WI38 (cell line): ENCODE data around the gene FSTL4.

Source experiments
- H3K4me3 ChIP-seq: 2 replicates; pipeline ENCODE4 v1.5.1; 2011; ENCODE audit warnings: low read depth, mild to moderate bottlenecking, control low read depth, low read length
- TF ChIP-seq, protein P1 (sequence below): IDR thresholded peaks from 2 replicates; pipeline ENCODE4 v1.5.1; 2012; ENCODE audit warnings: low read depth, mild to moderate bottlenecking, control low read depth, low read length

FSTL4 gene

DNA sequence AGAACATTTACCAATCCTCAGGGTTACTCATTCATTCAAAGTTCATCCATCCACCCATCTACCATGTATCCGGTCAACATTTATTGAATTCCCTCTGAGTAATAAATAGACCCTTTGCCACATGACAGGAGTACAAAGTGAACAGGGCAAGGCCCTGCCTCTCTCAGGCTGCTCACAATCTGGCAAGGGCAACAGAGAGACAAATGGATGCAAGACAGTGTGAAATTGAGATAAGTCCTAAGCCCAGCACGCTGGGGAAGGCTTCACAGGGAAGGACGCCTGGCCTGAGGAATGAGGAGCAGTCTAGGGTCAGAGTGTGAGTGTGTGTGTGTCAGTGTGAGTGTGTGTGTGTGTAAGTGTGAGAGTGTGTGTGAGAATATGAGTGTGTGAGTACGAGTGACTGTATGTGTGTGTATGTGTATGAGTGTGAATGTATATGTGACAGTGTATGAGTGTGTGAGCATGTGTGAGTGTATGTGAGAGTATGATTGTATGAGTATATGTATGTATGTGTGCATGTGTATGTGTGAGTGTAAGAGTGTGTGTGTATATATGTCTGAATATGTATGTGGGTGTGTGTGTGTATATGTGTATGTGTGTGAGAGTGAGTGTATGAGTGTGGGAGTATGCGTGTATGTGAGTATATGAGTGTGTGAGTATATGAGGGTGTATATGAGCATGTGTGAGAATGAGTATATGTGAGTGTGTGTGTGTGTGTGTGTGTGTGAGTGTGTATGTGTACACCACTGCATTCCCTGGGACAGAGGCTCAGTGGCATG, 145.6 kb downstream of the FSTL4 start:
- TF ChIP-seq, protein P1, sequence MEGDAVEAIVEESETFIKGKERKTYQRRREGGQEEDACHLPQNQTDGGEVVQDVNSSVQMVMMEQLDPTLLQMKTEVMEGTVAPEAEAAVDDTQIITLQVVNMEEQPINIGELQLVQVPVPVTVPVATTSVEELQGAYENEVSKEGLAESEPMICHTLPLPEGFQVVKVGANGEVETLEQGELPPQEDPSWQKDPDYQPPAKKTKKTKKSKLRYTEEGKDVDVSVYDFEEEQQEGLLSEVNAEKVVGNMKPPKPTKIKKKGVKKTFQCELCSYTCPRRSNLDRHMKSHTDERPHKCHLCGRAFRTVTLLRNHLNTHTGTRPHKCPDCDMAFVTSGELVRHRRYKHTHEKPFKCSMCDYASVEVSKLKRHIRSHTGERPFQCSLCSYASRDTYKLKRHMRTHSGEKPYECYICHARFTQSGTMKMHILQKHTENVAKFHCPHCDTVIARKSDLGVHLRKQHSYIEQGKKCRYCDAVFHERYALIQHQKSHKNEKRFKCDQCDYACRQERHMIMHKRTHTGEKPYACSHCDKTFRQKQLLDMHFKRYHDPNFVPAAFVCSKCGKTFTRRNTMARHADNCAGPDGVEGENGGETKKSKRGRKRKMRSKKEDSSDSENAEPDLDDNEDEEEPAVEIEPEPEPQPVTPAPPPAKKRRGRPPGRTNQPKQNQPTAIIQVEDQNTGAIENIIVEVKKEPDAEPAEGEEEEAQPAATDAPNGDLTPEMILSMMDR: no peak

DNA sequence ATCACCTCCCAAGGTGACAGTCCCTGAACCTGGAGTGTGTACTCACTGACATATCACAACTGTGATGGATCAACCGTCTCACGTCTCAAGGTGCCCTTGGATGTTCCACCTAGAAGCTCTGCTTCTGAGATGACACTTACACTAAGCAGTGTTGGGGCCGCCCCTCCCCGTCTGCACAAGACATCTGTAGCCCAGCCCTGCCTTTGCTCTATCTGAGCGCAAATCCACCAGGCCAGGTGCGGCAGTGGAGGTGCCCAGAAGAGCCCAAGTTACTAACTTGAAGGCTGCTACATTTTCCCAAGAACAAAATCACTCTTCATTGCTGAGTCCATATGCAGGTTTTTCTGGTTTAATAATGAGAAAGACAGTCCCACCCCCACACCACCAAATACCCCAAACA, 148.3 kb downstream of the FSTL4 start:
- TF ChIP-seq, protein P1: no peak
- H3K4me3 ChIP-seq: no peak overlapping the region

More for the DNA sequence above, 145.6 kb downstream of the FSTL4 start:
- H3K4me3 ChIP-seq: no peak overlapping the region

DNA sequence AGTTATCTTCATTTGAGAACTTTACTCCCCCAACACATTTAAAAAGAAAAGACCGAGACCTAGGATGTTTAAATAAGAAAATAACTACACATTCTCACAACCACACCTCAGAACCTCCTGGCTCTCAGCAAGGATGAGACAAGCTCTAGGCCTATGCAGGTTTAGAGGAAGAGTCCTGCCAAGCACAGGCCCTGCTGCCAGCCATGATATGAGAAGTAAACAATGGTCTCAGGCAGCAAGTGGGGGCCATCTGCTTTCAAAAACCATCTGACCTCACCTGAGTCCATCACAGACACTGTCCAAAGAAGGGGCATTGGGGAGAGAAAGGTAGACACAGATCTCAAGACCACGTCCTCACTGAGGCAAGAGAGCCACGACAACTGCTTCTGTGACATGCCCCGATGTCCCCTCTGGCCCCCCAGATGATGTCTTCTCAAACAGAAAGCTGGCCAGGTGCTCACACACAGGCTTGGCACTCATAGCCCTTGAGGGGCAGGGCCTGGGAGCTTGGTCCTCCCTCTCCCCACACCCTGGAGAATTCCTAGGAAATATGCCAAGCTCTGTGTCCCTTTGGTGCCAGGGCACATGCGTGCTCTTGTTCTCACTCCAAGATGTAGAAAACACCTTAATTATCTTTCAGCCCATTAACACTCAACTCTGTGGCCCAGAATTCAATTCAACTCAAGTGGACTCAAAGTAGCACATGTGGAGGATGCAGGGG, 150.4 kb downstream of the FSTL4 start:
- no peak overlapping the region for H3K4me3 ChIP-seq
- TF ChIP-seq, protein P1: no peak

DNA sequence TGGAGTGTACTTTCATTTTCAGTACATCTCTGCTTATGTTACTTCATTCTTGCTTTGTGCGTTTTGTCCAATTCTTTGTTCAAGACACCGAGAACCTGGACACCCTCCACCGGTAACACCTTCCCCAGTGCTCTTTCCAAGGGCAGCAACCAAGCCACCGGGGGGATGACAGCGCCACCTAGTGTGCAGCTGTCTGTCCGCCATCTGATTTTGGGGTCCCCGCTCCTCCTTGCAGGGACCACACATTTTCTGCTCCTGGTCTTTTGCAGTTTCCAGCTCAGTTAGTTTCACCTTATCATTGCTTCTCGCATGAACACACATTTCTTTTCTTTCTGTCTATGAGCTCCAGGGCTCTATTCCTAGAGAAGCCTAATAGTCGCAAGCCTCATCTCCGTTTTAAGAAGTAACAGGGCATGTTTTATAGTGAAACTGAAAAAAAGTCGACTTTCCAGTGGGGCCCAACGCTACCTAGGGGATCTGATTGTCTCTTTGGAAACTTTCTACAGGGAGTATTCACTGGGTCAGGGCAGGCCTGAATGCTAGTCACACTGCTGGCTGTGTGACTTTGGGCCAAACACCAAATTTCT, 152.1 kb downstream of the FSTL4 start:
- TF ChIP-seq, protein P1: peak; percentile 50
- H3K4me3 ChIP-seq: no peak overlapping the region

DNA sequence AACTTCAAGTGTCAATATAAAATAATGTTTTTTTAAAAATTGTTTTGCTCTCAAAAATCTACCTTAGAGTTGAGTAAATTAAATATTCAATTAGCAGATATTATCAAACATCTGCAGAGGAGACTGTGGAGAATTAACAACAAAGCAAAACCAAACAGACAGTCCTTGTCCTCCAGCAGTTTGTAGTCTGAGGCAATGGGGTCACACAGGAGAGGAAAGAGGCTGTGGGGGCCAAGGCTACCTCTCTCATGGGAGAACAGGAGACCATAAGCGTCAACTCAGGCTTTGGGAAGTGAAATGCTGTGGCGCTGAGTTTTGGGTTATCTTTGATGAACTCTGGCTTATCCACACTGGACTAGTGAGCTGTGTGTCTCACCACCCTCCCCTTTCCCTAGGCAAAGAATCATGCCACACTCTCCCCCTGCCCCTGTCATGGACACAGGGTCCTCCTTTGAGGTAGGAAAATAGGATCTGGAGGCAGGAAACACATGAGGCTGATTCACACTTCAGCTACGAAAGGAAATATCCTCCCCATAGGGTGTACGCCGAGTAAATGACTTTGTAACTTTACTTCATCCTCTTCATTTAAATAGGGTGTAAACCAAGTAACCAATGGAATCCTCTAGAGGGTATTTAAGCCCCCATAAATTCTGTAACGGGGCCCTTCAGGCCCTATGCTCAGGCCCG, 152.7 kb downstream of the FSTL4 start:
- H3K4me3 ChIP-seq: no peak overlapping the region
- TF ChIP-seq, protein P1: no peak

DNA sequence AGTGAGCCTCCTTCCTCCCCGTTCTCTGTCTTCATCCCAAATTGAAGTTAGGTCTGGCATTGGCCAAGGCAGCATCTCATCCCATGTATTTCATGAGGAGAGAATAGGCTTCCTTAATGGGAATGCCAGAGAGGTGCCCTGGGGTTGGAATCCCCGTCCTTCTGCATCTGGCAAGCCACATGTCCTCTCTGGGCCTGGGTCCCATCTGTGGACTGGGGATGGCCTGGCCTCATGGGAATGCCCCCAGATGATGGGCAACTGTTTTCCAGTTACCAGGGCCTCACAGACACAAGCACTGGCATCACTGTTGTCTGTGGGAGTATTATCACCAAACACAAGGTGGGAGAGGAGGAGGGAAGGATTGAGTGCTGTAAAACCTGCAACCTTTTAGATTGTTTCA, 153.9 kb downstream of the FSTL4 start:
- H3K4me3 ChIP-seq: no peak overlapping the region
- TF ChIP-seq, protein P1: no peak
